ENCODE results near the gene SLC32A1. TPM values are rescaled to one million over a fixed set of nuclear protein-coding genes. Genes with fewer than 3 reads are reported as not detected.

SLC32A1 gene
- not detected for total RNA-seq

- no peak within 1 kb of the TSS for H3K27ac ChIP-seq
- no peaks in the 10 kb centered on the region for H3K36me3 ChIP-seq
- DNase-seq = no peak
- H3K4me1 ChIP-seq = peaks cover 12 to 62% (median 12%) of the 10 kb centered on the region in 3 donors
- intact Hi-C loops (cut with DNase I) = no loop called here
- peak within 1 kb of the TSS in 1 of 4 donors; percentile 25 for H3K4me3 ChIP-seq
- TF ChIP-seq POLR2A (IDR thresholded peaks at IDR 0.05) (no peak), CTCF (IDR thresholded peaks at IDR 0.05) (no peak)
- WGBS, 2 donors = 0% methylated on average over 4 of the region's 76 CpGs; no CpG with 5 or more reads in 1 of the 2 donors
- H3K27me3 ChIP-seq = peaks cover 48 to 100% (median 52%) of the 10 kb centered on the region in 4 donors
- H3K9me3 ChIP-seq = no peaks in the 10 kb centered on the region
Observed at GRCh38 chr20:38723848-38724625, at the start of gene SLC32A1. Gene SLC32A1 (plus strand): TSS chr20:38724486. CDS start chr20:38724725, 239 bp downstream.

- WGBS, 2 donors = 42 to 90% methylated on average over 2 of the region's 13 CpGs
- Histone ChIP-seq H3K4me3 (peak overlapping the region in 3 of 4 donors; percentile 45 to 67 (median 47)), H3K27me3 (peaks cover 0 to 62% (median 1%) of the 10 kb centered on the region in 4 donors)
Observed at GRCh38 chr20:38674765-38675133, 49.5 kb upstream of the SLC32A1 start.

GRCh38 chr20:38676576-38676975 is 47.7 kb upstream of the SLC32A1 start:
- DNase-seq = no peak
- Histone ChIP-seq H3K36me3 (no peaks in the 10 kb centered on the region), H3K4me1 (peaks cover 7 to 18% (median 11%) of the 10 kb centered on the region in 3 donors), H3K9me3 (no peaks in the 10 kb centered on the region), H3K4me3 (no peak overlapping the region), H3K27me3 (peaks cover 0 to 54% (median under 1%) of the 10 kb centered on the region in 4 donors), H3K27ac (no peak overlapping the region)
- intact Hi-C loops (cut with DNase I) = no loop called here
- WGBS, 2 donors = 84 to 89% methylated on average over 5 of the region's 5 CpGs
- no peak for TF ChIP-seq POLR2A (IDR thresholded peaks at IDR 0.05)
- no peak for TF ChIP-seq CTCF (IDR thresholded peaks at IDR 0.05)

More at GRCh38 chr20:38674765-38675133, 49.5 kb upstream of the SLC32A1 start:
- intact Hi-C loops (cut with DNase I) = no loop called here
- H3K9me3 ChIP-seq = no peaks in the 10 kb centered on the region
- no peak for DNase-seq
- TF ChIP-seq POLR2A (IDR thresholded peaks at IDR 0.05) (no peak), CTCF (IDR thresholded peaks at IDR 0.05) (no peak)
- no peak overlapping the region for H3K27ac ChIP-seq
- H3K36me3 ChIP-seq = no peaks in the 10 kb centered on the region
- peaks cover 7 to 18% (median 11%) of the 10 kb centered on the region in 3 donors for H3K4me1 ChIP-seq

- Histone ChIP-seq H3K4me1 (no peaks in the 10 kb centered on the region), H3K9me3 (no peaks in the 10 kb centered on the region), H3K27me3 (peaks cover 0 to 50% (median 0%) of the 10 kb centered on the region in 4 donors), H3K36me3 (no peaks in the 10 kb centered on the region), H3K4me3 (no peak overlapping the region), H3K27ac (no peak overlapping the region)
- no peak for TF ChIP-seq POLR2A (IDR thresholded peaks at IDR 0.05)
- no peak for TF ChIP-seq CTCF (IDR thresholded peaks at IDR 0.05)
- 39 to 47% methylated on average over 8 to 9 of the region's 9 CpGs for WGBS, 2 donors
- DNase-seq = no peak
- intact Hi-C loops (cut with DNase I) = no loop called here
Observed at GRCh38 chr20:38680500-38681306, 43.6 kb upstream of the SLC32A1 start.

GRCh38 chr20:38685271-38685670 is 39.0 kb upstream of the SLC32A1 start:
- Histone ChIP-seq H3K27ac (no peak overlapping the region), H3K36me3 (no peaks in the 10 kb centered on the region), H3K4me3 (no peak overlapping the region), H3K9me3 (no peaks in the 10 kb centered on the region), H3K27me3 (peaks cover 0 to 72% (median 0%) of the 10 kb centered on the region in 4 donors), H3K4me1 (no peaks in the 10 kb centered on the region)
- no peak for DNase-seq
- TF ChIP-seq CTCF (IDR thresholded peaks at IDR 0.05) (no peak), POLR2A (IDR thresholded peaks at IDR 0.05) (no peak)
- intact Hi-C loops (cut with DNase I) = no loop called here
- WGBS, 2 donors = 52 to 81% methylated on average over 2 of the region's 2 CpGs
